Smooth muscle cell of trachea (primary cell): ENCODE results near the gene PRH1. TPM values are rescaled to one million over a fixed set of nuclear protein-coding genes. Genes with fewer than 3 reads are reported as not detected.

Experiments
- total RNA-seq: library from RNA; depleted of rRNA; stranded (reverse); fragments of >200 nt; gene quantifications from 2 replicates; pipeline ENCODE4 v1.2.1, GENCODE V29; 2014

Gene PRH1
- total RNA-seq = 10.8 and 25.5 TPM in 2 replicates

GRCh38 chr12:10884086-10884725 lies at the start of gene PRH1:
TSS of gene PRH1 (minus strand) at chr12:10884255. CDS start at chr12:10884217, 38 bp downstream.

GRCh38 chr12:10928746-10929286 lies 44.8 kb upstream of the PRH1 start, which contains the start of gene PRH2:
TSS of gene PRH2 (plus strand) at chr12:10929236. CDS start at chr12:10929274, 38 bp downstream.

GRCh38 chr12:10909462-10909861 lies 25.4 kb upstream of the PRH1 start, which contains the start of gene TAS2R13:
TSS of gene TAS2R13 (minus strand) at chr12:10909562. CDS start at chr12:10909298, 264 bp downstream.

GRCh38 chr12:10849425-10849878 lies 34.6 kb downstream of the PRH1 start, which contains the start of gene PRR4:
TSS of gene PRR4 (minus strand) at chr12:10849475. CDS start at chr12:10849437, 38 bp downstream.

Other genes starting within 250 kb of the PRH1 start
- gene STYK1, start 210.2 kb downstream of the PRH1 start, total RNA-seq = 0.50 TPM in 1 of 2 replicates, not detected in the other
- 80.9 and 140 TPM in 2 replicates for gene YBX3, start 160.9 kb downstream of the PRH1 start, total RNA-seq
- gene TAS2R7, start 81.6 kb downstream of the PRH1 start, total RNA-seq = not detected in 2 replicates
- 0.29 TPM in 1 of 2 replicates, not detected in the other for gene TAS2R8, start 77.0 kb downstream of the PRH1 start, total RNA-seq
- not detected in 2 replicates for gene TAS2R9, start 74.1 kb downstream of the PRH1 start, total RNA-seq
- 0.99 and 1.6 TPM in 2 replicates for gene TAS2R10, start 57.9 kb downstream of the PRH1 start, total RNA-seq
- 0.73 and 3.0 TPM in 2 replicates for gene PRR4, start 34.8 kb downstream of the PRH1 start, total RNA-seq
- 1.3 and 4.7 TPM in 2 replicates for gene TAS2R13, start 25.3 kb upstream of the PRH1 start, total RNA-seq
- not detected in 2 replicates for gene PRH2, start 45.0 kb upstream of the PRH1 start, total RNA-seq
- gene TAS2R14, start 55.0 kb upstream of the PRH1 start, total RNA-seq = 2.3 and 4.1 TPM in 2 replicates
- 2.3 and 6.8 TPM in 2 replicates for gene TAS2R50, start 102.7 kb upstream of the PRH1 start, total RNA-seq
- gene TAS2R20, start 114.0 kb upstream of the PRH1 start, total RNA-seq = 2.8 and 5.1 TPM in 2 replicates
- 4.5 and 9.6 TPM in 2 replicates for gene TAS2R19, start 138.4 kb upstream of the PRH1 start, total RNA-seq
- gene TAS2R31, start 147.2 kb upstream of the PRH1 start, total RNA-seq = 5.1 and 9.2 TPM in 2 replicates
- 2.0 and 6.3 TPM in 2 replicates for gene TAS2R46, start 178.0 kb upstream of the PRH1 start, total RNA-seq
- 0.33 and 2.3 TPM in 2 replicates for gene TAS2R43, start 208.1 kb upstream of the PRH1 start, total RNA-seq